GM13976 (cell line): ENCODE data around the gene APOM.

Experiments
- DNase-seq: peaks from one replicate; pipeline ENCODE4 v3.0.0; 2012; ENCODE audit warnings: low spot score
- CTCF ChIP-seq: IDR thresholded peaks from 2 replicates; pipeline ENCODE4 v1.5.1; 2012; ENCODE audit warnings: borderline replicate concordance, mild to moderate bottlenecking; ENCODE audit not compliant: insufficient read depth; ENCODE audit errors: extremely low read depth, missing control alignments, control extremely low read depth
- in situ Hi-C: fragments of 300-500 bp; cut with MboI; formaldehyde crosslinking; loops from one replicate; pipeline ENCODE4 v1.12.0; 2022; ENCODE audit warnings: low sequenced_read_pairs, mixed read lengths, inconsistent platforms; ENCODE audit not compliant: unreplicated experiment

APOM gene

GRCh38 chr6:31634131-31634530, 21.6 kb upstream of the APOM start:
- in situ Hi-C loops: no loop called here
- no peak for DNase-seq
- no peak for TF ChIP-seq CTCF

- no peak for TF ChIP-seq CTCF
- DNase-seq: no peak
- in situ Hi-C loops: no loop called here
Observed at GRCh38 chr6:31634969-31635575, 20.6 kb upstream of the APOM start.

- no peak for DNase-seq
- in situ Hi-C loops: no loop called here
- no peak for TF ChIP-seq CTCF
Observed at GRCh38 chr6:31636698-31637596, 18.7 kb upstream of the APOM start.

GRCh38 chr6:31639043-31639442, 16.7 kb upstream of the APOM start:
- in situ Hi-C loops: no loop called here
- TF ChIP-seq CTCF: no peak
- DNase-seq: no peak

- in situ Hi-C loops: no loop called here
- no peak for DNase-seq
- no peak for TF ChIP-seq CTCF
Observed at GRCh38 chr6:31639449-31639861, 16.2 kb upstream of the APOM start.

- in situ Hi-C loops: no loop called here
- DNase-seq: no peak
- no peak for TF ChIP-seq CTCF
Observed at GRCh38 chr6:31640612-31641011, 15.1 kb upstream of the APOM start.
